ENCODE measurements around the gene PRSS57.
A peak's percentile ranks its signal among the peaks of the same experiment; 100 is the strongest.

PRSS57 gene

DNA sequence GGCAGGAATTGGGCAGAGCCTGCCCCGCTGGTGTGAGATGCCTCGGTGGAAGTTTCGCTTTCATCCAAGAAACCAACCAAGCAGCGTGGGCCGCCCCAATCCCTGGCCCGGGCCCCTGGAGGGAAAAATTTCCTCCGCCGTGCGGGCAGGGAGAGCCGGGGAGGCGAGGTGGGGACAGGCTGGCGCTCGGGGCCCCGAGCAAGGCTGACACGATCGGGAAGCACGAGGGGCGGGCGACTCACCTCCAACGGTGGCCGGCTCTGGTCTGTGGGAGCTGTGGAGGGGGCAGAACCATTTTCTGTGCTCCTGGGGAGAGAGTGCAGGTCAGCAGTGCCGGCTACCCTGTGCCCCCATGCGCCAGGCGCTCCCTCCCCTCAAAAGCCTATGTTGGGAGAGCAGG, 43.3 kb downstream of the PRSS57 start:
- H3K9me3 Mint-ChIP-seq, result no peaks in the 10 kb centered on the region
- H3K27me3 Mint-ChIP-seq, result no peaks in the 10 kb centered on the region
- no peak for ATAC-seq (replicated peaks)
- H3K4me1 Mint-ChIP-seq, result peaks cover 16 to 27% of the 10 kb centered on the region in 2 donors
- no peak overlapping the region for H3K27ac Mint-ChIP-seq
- H3K36me3 Mint-ChIP-seq, result peaks cover 15 to 37% of the 10 kb centered on the region in 2 donors
- no peak for DNase-seq
- H3K4me3 Mint-ChIP-seq, result no peak overlapping the region

- Mint-ChIP-seq H3K4me3 (no peak overlapping the region), H3K9me3 (no peaks in the 10 kb centered on the region), H3K27ac (no peak overlapping the region), H3K4me1 (peaks cover 12 to 23% of the 10 kb centered on the region in 2 donors), H3K27me3 (no peaks in the 10 kb centered on the region), H3K36me3 (peaks cover 17 to 35% of the 10 kb centered on the region in 2 donors)
- DNase-seq (no peak), ATAC-seq (replicated peaks) (no peak)
Measured at GRCh38 chr19:651114-651818, 44.0 kb downstream of the PRSS57 start.

GRCh38 chr19:650121-650520, 45.1 kb downstream of the PRSS57 start:
- no peak overlapping the region for H3K4me3 Mint-ChIP-seq
- no peak for DNase-seq
- no peaks in the 10 kb centered on the region for H3K27me3 Mint-ChIP-seq
- H3K27ac Mint-ChIP-seq, result no peak overlapping the region
- no peaks in the 10 kb centered on the region for H3K9me3 Mint-ChIP-seq
- H3K4me1 Mint-ChIP-seq, result peaks cover 7 to 12% of the 10 kb centered on the region in 2 donors
- no peak for ATAC-seq (replicated peaks)
- peaks cover 20 to 27% of the 10 kb centered on the region in 2 donors for H3K36me3 Mint-ChIP-seq

GRCh38 chr19:648904-649801, 46.1 kb downstream of the PRSS57 start:
- Mint-ChIP-seq H3K27ac (no peak overlapping the region), H3K27me3 (no peaks in the 10 kb centered on the region), H3K9me3 (no peaks in the 10 kb centered on the region), H3K4me3 (no peak overlapping the region), H3K4me1 (peaks cover 6% of the 10 kb centered on the region in 2 donors), H3K36me3 (peaks cover 19 to 26% of the 10 kb centered on the region in 2 donors)
- ATAC-seq (replicated peaks) (no peak), DNase-seq (no peak)

- H3K36me3 Mint-ChIP-seq, result peaks cover 20 to 23% of the 10 kb centered on the region in 2 donors
- ATAC-seq (replicated peaks) (no peak), DNase-seq (no peak)
- H3K27me3 Mint-ChIP-seq, result no peaks in the 10 kb centered on the region
- H3K4me3 Mint-ChIP-seq, result no peak overlapping the region
- peaks cover 0 to 5% of the 10 kb centered on the region in 2 donors for H3K4me1 Mint-ChIP-seq
- H3K27ac Mint-ChIP-seq, result no peak overlapping the region
- H3K9me3 Mint-ChIP-seq, result no peaks in the 10 kb centered on the region
Measured at GRCh38 chr19:648305-648704, 46.9 kb downstream of the PRSS57 start.

GRCh38 chr19:647566-648284, 47.5 kb downstream of the PRSS57 start:
- DNase-seq (no peak), ATAC-seq (replicated peaks) (peak in 1 of 2 donors; percentile 33)
- Mint-ChIP-seq H3K9me3 (no peaks in the 10 kb centered on the region), H3K4me3 (no peak overlapping the region), H3K36me3 (peaks cover 21 to 26% of the 10 kb centered on the region in 2 donors), H3K27ac (peak overlapping the region; percentile 76), H3K4me1 (peaks cover 0 to 7% of the 10 kb centered on the region in 2 donors), H3K27me3 (no peaks in the 10 kb centered on the region)

DNA sequence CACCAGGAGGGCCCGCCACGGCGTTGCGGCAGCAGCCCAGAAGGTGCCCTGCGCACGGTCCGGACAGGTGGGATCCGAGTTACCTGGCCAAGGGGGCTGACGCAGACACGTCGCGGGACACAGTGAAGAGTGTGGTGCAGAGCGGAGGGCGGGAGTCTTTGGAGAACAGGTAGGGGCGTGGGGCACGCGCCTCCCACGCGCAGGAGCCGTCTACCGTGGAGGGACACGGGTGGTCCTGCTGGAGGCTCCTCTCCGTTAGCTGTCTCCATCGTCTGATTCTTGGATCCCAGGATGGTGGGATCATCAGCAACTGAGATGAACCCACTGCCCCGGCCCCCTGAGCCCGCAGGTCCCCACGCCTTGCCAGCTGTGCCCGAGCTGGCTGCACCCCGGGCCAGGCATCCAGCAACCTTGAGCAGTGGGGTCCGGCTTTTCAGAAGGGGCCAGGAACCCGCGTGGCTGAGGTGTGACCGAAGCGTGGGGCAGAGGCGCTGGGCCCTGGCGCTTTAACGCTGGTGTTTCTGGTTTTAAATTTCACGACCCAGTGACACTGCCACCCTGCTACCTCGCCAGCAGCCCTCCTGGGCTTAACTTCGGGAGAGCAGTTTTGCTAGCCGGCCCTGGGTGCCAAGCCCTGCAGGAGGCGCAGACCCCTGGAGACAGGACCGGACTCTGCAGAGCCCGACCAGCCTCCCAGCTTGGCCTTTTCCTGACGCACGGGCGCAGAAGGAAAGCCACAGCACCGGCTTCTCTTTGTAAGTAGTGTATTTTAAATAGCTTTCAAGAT, 48.3 kb downstream of the PRSS57 start:
- ATAC-seq (replicated peaks), result no peak
- Mint-ChIP-seq H3K4me3 (no peak overlapping the region), H3K27ac (no peak overlapping the region), H3K4me1 (peaks cover 0 to 8% of the 10 kb centered on the region in 2 donors), H3K36me3 (peaks cover 22 to 28% of the 10 kb centered on the region in 2 donors), H3K9me3 (no peaks in the 10 kb centered on the region), H3K27me3 (no peaks in the 10 kb centered on the region)
- no peak for DNase-seq

- DNase-seq (no peak), ATAC-seq (replicated peaks) (peak in 1 of 2 donors; percentile 25)
- no peak overlapping the region for H3K27ac Mint-ChIP-seq
- H3K4me1 Mint-ChIP-seq, result peaks cover 0 to 8% of the 10 kb centered on the region in 2 donors
- no peaks in the 10 kb centered on the region for H3K27me3 Mint-ChIP-seq
- peaks cover 20 to 32% of the 10 kb centered on the region in 2 donors for H3K36me3 Mint-ChIP-seq
- peak overlapping the region in 1 of 2 donors; percentile 44 for H3K4me3 Mint-ChIP-seq
- H3K9me3 Mint-ChIP-seq, result no peaks in the 10 kb centered on the region
Measured at GRCh38 chr19:645912-646778, 49.1 kb downstream of the PRSS57 start.

GRCh38 chr19:644789-645188, 50.5 kb downstream of the PRSS57 start:
- H3K4me3 Mint-ChIP-seq, result no peak overlapping the region
- peaks cover 2 to 11% of the 10 kb centered on the region in 2 donors for H3K4me1 Mint-ChIP-seq
- H3K27ac Mint-ChIP-seq, result peak overlapping the region; percentile 71
- H3K27me3 Mint-ChIP-seq, result no peaks in the 10 kb centered on the region
- ATAC-seq (replicated peaks) (no peak), DNase-seq (no peak)
- H3K36me3 Mint-ChIP-seq, result peaks cover 23 to 36% of the 10 kb centered on the region in 2 donors
- no peaks in the 10 kb centered on the region for H3K9me3 Mint-ChIP-seq

- no peak overlapping the region for H3K27ac Mint-ChIP-seq
- H3K9me3 Mint-ChIP-seq, result no peaks in the 10 kb centered on the region
- DNase-seq (no peak), ATAC-seq (replicated peaks) (no peak)
- no peak overlapping the region for H3K4me3 Mint-ChIP-seq
- no peaks in the 10 kb centered on the region for H3K27me3 Mint-ChIP-seq
- H3K4me1 Mint-ChIP-seq, result peaks cover 6 to 13% of the 10 kb centered on the region in 2 donors
- peaks cover 22 to 33% of the 10 kb centered on the region in 2 donors for H3K36me3 Mint-ChIP-seq
Measured at GRCh38 chr19:644363-644762, 50.9 kb downstream of the PRSS57 start.

DNA sequence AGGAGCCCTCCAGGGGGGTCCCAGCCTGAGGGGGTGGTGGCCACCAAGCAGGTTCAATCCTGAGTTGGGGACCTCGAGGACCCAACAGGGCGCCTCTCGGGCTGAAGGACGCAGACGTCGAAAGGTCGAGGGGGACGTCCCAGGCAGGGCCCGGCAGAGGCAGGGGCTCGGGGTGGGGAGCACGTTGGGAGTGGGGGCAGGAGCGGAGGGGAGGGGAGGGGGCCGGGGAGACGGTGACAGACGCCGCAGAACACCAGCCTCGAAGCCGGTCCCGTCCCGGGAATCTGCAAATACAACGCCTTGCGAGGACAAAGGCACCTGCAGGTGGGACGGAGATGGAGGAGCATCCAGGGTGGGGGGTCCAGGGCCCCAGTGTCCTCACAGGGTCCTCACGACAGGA, 51.5 kb downstream of the PRSS57 start:
- Mint-ChIP-seq H3K4me1 (peaks cover 12 to 15% of the 10 kb centered on the region in 2 donors), H3K4me3 (no peak overlapping the region), H3K9me3 (no peaks in the 10 kb centered on the region), H3K27me3 (no peaks in the 10 kb centered on the region), H3K36me3 (peaks cover 20 to 31% of the 10 kb centered on the region in 2 donors), H3K27ac (peak overlapping the region; percentile 76)
- ATAC-seq (replicated peaks) (no peak), DNase-seq (no peak)

DNA sequence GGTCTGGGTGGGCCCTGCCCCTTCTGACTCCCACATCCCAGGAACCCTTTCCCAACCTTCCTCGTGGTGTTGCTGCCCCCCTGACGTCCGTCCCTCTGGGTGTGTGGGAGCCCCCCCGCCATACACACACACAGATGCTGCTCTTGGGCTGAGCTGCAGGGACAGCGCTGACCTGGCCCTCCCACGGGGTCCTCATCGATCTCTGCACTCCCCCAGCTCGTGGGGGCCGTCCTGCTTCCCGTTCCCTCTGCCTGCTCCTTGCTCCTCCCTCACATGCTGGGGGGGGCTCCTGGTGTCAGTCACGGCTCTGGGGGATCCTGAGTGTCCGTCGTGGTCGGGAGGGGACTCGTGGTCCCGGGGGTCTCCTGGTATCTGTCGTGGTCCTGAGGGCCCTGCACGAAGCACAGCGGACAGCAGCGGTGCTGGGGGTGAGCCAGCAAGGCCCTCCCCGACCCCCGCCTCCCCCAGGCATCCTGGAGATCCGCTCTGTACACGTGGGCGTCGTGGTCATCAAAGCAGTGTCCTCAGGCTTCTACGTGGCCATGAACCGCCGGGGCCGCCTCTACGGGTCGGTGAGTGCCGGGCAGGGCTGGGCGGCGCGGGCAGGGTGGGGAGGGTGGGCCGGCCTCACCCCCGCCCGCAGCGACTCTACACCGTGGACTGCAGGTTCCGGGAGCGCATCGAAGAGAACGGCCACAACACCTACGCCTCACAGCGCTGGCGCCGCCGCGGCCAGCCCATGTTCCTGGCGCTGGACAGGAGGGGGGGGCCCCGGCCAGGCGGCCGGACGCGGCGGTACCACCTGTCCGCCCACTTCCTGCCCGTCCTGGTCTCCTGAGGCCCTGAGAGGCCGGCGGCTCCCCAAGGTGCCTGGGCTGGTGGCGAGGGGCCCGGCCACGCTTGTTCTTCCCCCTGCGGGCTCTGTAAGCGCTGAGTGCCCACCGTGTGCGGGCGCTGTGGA, 52.2 kb downstream of the PRSS57 start:
- Mint-ChIP-seq H3K4me3 (no peak overlapping the region), H3K9me3 (no peaks in the 10 kb centered on the region), H3K4me1 (peaks cover 13 to 15% of the 10 kb centered on the region in 2 donors), H3K27me3 (no peaks in the 10 kb centered on the region), H3K36me3 (peaks cover 17 to 30% of the 10 kb centered on the region in 2 donors), H3K27ac (peak overlapping the region; percentile 53)
- DNase-seq (no peak), ATAC-seq (replicated peaks) (no peak)
